ENCODE results near the gene ST7. TPM values are rescaled to one million over a fixed set of nuclear protein-coding genes. Genes with fewer than 3 reads are reported as not detected.

ST7 gene
- total RNA-seq, 2 experiments from 2014 or later = 9.6 to 10.7 TPM

DNA sequence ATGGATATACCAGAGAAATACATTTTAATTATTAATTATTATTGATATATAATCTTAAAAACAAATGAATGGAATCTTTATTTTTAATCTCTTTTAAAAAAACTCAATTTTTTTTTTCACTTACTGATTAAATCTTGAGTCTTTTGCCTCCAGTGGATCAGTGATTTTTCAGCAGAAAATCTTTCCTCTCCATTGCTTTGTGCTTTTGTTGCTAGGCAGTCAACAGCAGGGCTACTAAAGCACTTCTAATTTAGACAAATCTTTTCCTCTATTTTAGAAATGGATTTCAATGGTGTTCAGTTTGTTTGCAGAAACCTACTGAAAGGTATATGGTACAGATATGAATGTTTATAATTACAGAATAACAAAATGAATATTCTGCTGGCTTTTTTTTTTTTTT, 143.6 kb downstream of the ST7 start:
- no peaks in the 10 kb centered on the region for H3K4me1 ChIP-seq (ENCODE audit: insufficient read depth, low read length, poor library complexity, severe bottlenecking)
- H3K9me3 ChIP-seq (ENCODE audit: low read length) = no peaks in the 10 kb centered on the region
- TF ChIP-seq CTCF (conservative IDR thresholded peaks at IDR 0.05; ENCODE audit: low read length) = no peak
- TF ChIP-seq EZH2phosphoT487 (IDR thresholded peaks at IDR 0.05; ENCODE audit: borderline replicate concordance, low read depth, low read length) = no peak
- H3K9me2 ChIP-seq (ENCODE audit: insufficient read depth, low read length) = no peaks in the 10 kb centered on the region
- H2AFZ ChIP-seq (ENCODE audit: low read length) = no peak overlapping the region
- H4K20me1 ChIP-seq (ENCODE audit: insufficient read depth, low read length) = no peaks in the 10 kb centered on the region; the same call in 1 of the 2 replicates
- ChIA-PET CTCF (ENCODE audit: unreplicated experiment) (no interaction called here), POLR2A (no interaction called here)
- no peak overlapping the region for H3K4me2 ChIP-seq (ENCODE audit: low read length)
- no peak overlapping the region for H3K27ac ChIP-seq (ENCODE audit: low read depth, low read length, poor library complexity, severe bottlenecking)
- no peaks in the 10 kb centered on the region for H3K36me3 ChIP-seq (ENCODE audit: insufficient read depth, low read length)
- DNase-seq (ENCODE audit: low spot score) = no peak
- BruUV-seq (replicated peaks) = no TSS peak
- intact Hi-C loops (cut with micrococcal nuclease; ENCODE audit: unreplicated experiment) = no loop called here
- H3K4me3 ChIP-seq (ENCODE audit: low read depth, low read length, poor library complexity, severe bottlenecking) = no peak overlapping the region
- no peaks in the 10 kb centered on the region for H3K79me2 ChIP-seq (ENCODE audit: insufficient read depth, low read depth, low read length)

- intact Hi-C loops (cut with micrococcal nuclease; ENCODE audit: unreplicated experiment) = no loop called here
- no TSS peak for BruUV-seq (replicated peaks)
These were observed 144.6 kb downstream of the ST7 start for GRCh38 chr7:117097860-117098259.

DNA sequence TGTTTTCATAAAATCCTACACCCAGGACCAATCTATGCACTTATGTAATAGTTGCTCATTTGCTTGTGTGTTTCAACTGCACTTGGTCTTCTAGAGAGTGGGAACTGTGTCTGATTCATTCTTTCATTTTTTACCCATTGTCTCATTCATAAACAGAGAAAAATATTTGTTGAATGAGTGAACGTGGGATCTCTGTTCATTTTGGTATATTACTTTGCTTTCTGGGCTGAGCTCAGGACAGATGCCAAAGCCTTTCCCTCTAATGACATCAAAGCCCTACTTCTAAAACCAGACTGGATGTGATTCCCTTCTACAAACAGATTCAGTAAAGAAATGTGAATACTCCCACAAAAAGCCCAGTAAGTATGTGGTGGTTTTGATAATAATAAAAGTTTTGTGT, 145.2 kb downstream of the ST7 start:
- no peak for TF ChIP-seq EZH2phosphoT487 (IDR thresholded peaks at IDR 0.05; ENCODE audit: borderline replicate concordance, low read depth, low read length)
- TF ChIP-seq CTCF (conservative IDR thresholded peaks at IDR 0.05; ENCODE audit: low read length) = no peak
- H3K36me3 ChIP-seq (ENCODE audit: insufficient read depth, low read length) = no peaks in the 10 kb centered on the region
- H3K79me2 ChIP-seq (ENCODE audit: insufficient read depth, low read depth, low read length) = no peaks in the 10 kb centered on the region
- ChIA-PET POLR2A (no interaction called here), CTCF (ENCODE audit: unreplicated experiment) (no interaction called here)
- no peaks in the 10 kb centered on the region for H3K9me2 ChIP-seq (ENCODE audit: insufficient read depth, low read length)
- DNase-seq (ENCODE audit: low spot score) = no peak
- no peak overlapping the region for H3K27ac ChIP-seq (ENCODE audit: low read depth, low read length, poor library complexity, severe bottlenecking)
- H3K9me3 ChIP-seq (ENCODE audit: low read length) = no peaks in the 10 kb centered on the region
- H4K20me1 ChIP-seq (ENCODE audit: insufficient read depth, low read length) = no peaks in the 10 kb centered on the region; the same call in 1 of the 2 replicates
- no peaks in the 10 kb centered on the region for H3K4me1 ChIP-seq (ENCODE audit: insufficient read depth, low read length, poor library complexity, severe bottlenecking)
- intact Hi-C loops (cut with micrococcal nuclease; ENCODE audit: unreplicated experiment) = no loop called here
- no TSS peak for BruUV-seq (replicated peaks)
- no peak overlapping the region for H3K4me2 ChIP-seq (ENCODE audit: low read length)
- H2AFZ ChIP-seq (ENCODE audit: low read length) = no peak overlapping the region
- no peak overlapping the region for H3K4me3 ChIP-seq (ENCODE audit: low read depth, low read length, poor library complexity, severe bottlenecking)

More at GRCh38 chr7:117097860-117098259, 144.6 kb downstream of the ST7 start:
- ChIA-PET POLR2A (no interaction called here), CTCF (ENCODE audit: unreplicated experiment) (no interaction called here)
- Histone ChIP-seq H3K79me2 (ENCODE audit: insufficient read depth, low read depth, low read length) (no peaks in the 10 kb centered on the region), H3K27ac (ENCODE audit: low read depth, low read length, poor library complexity, severe bottlenecking) (no peak overlapping the region), H3K9me2 (ENCODE audit: insufficient read depth, low read length) (no peaks in the 10 kb centered on the region), H3K36me3 (ENCODE audit: insufficient read depth, low read length) (no peaks in the 10 kb centered on the region), H3K4me3 (ENCODE audit: low read depth, low read length, poor library complexity, severe bottlenecking) (no peak overlapping the region), H4K20me1 (ENCODE audit: insufficient read depth, low read length) (no peaks in the 10 kb centered on the region; the same call in 1 of the 2 replicates), H3K4me1 (ENCODE audit: insufficient read depth, low read length, poor library complexity, severe bottlenecking) (no peaks in the 10 kb centered on the region), H2AFZ (ENCODE audit: low read length) (no peak overlapping the region), H3K4me2 (ENCODE audit: low read length) (no peak overlapping the region), H3K9me3 (ENCODE audit: low read length) (no peaks in the 10 kb centered on the region)
- DNase-seq (ENCODE audit: low spot score) = no peak
- TF ChIP-seq CTCF (conservative IDR thresholded peaks at IDR 0.05; ENCODE audit: low read length) (no peak), EZH2phosphoT487 (IDR thresholded peaks at IDR 0.05; ENCODE audit: borderline replicate concordance, low read depth, low read length) (no peak)

Data from OCI-LY7 (cell line).